Epithelial cell of prostate (primary cell): ENCODE results near the gene SV2C.
"Not testable (repeated sequence)": the region's sequence is repeated elsewhere in the genome, so short reads cannot be mapped to it uniquely, and the experiment has no call there.

Experiments
- DNase-seq: peaks from one replicate; pipeline ENCODE4 v3.0.0-alpha.2; 2011; ENCODE audit warnings: low read depth, low spot score
- H3K27ac ChIP-seq: fragments of 450-650 bp; 2 replicates; pipeline ENCODE4 v1.5.1; 2017; ENCODE audit warnings: mild to moderate bottlenecking

Gene SV2C, protein sequence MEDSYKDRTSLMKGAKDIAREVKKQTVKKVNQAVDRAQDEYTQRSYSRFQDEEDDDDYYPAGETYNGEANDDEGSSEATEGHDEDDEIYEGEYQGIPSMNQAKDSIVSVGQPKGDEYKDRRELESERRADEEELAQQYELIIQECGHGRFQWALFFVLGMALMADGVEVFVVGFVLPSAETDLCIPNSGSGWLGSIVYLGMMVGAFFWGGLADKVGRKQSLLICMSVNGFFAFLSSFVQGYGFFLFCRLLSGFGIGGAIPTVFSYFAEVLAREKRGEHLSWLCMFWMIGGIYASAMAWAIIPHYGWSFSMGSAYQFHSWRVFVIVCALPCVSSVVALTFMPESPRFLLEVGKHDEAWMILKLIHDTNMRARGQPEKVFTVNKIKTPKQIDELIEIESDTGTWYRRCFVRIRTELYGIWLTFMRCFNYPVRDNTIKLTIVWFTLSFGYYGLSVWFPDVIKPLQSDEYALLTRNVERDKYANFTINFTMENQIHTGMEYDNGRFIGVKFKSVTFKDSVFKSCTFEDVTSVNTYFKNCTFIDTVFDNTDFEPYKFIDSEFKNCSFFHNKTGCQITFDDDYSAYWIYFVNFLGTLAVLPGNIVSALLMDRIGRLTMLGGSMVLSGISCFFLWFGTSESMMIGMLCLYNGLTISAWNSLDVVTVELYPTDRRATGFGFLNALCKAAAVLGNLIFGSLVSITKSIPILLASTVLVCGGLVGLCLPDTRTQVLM

DNA sequence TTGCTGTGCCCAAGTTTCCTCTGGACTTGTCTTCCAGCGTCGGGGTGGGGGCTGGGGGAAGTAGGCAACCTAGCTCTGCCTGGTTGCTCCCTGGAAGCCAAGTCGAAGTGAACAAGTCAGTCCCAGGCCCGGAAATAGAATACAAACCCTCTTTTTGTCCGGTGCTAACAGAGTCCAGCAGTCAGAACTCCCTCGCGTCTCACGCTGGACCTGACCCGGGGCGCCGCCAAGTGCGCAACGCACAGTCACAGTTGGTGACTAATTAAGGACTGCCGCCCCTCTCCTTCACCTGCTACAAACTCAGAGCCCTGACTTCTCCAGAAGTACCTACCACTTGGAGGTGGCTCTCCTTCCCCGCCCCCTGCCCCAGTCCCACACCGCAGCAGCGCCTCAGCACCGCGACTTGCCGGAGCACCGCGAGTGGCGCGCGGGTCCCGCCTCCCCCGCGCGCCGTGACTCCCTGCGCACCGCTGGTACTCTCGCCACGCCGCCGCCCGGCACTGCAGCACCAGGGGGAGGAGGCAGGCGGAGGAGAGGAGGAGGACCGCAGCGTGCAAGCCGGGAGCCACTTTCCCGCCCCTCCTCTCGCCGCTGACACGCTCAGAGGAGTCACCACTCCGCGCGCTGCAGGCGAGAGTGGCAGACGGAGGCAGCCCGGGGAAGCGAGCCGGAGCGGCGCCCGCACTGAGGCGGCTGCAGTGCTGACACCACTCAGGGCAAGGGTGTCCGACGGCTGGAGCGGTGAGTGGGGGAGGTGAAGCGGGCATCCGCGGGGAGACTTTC, at the start of gene SV2C:
Gene SV2C (plus strand): TSS at position 612 of the 783 bp plus-strand sequence. CDS start 48,368 bp downstream, outside the sequence.
- no peak for DNase-seq
- no peak within 1 kb of the TSS for H3K27ac ChIP-seq

DNA sequence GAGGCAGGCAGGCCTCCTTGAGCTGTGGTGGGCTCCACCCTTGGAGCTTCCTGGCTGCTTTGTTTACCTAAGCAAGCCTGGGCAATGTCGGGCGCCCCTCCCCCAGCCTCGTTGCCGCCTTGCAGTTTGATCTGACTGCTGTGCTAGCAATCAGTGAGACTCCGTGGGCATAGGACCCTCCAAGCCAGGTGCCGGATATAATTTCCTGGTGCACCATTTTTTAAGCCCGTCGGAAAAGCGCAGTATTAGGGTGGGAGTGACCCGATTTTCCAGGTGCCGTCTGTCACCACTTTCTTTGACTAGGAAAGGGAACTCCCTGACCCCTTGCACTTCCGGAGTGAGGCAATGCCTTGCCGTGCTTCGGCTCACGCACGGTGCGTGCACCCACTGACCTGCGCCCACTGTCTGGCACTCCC, 45.4 kb upstream of the SV2C start:
- not testable (repeated sequence) for DNase-seq, H3K27ac ChIP-seq

DNA sequence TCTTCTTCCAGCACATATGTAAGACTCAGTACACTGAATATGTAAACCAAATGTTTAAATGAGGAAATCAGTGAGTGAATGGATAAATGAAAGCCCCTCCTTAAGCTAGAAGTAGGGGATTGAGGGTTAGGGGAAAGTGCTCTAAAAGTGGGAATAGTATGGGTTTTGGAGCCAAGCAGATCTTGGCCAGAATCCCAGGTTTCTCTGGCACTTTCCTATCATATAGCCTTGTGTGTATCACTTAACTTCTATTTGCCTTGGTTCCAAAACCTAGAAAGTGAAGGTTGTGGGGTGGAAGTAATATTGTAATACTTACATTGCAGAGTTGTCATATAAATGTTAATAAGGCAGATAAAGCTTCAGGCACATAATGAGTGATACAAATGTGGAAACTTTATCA, 45.0 kb upstream of the SV2C start:
- no peak overlapping the region for H3K27ac ChIP-seq
- DNase-seq: no peak

DNA sequence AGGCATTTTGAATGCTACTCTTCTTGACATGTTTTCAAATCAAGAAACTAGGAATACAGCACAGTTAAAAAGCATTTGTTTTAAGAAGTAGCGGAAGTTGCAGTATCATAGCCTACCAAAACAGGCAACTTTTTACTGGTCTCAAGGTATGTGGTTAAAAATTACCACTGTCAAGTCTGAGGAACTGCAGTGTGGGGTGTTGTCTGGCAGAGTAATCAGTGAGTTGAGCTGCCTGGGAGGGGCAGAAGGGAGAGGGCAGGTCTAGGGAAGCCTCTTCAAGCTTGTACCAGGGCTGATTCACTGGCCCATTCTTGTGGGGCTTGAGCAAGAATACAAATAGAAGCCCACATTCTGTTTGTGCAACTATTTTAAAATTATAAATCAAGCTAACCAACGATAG, 42.4 kb upstream of the SV2C start:
- DNase-seq: no peak

DNA sequence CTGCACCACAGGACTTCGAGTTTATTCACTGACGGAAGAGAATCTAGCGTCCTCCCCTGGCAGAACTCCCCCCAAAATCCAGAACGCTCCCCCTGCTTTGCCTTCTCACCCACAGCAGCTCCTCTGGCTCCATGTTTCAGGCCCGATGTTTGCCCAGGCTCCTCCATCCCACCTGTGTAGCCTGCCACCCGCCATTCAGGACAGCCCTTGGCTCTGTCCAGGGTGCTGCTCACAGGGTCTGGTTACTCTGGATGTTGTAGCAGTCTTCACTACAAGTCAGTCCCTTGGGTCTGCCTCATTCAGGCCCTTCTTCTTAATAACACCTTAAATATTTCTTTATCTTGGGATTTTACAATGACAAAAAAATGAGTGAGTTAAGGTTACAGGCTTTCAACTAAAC, 41.3 kb upstream of the SV2C start:
- DNase-seq: no peak

More for the DNA sequence above, 42.4 kb upstream of the SV2C start:
- H3K27ac ChIP-seq: no peak overlapping the region

DNA sequence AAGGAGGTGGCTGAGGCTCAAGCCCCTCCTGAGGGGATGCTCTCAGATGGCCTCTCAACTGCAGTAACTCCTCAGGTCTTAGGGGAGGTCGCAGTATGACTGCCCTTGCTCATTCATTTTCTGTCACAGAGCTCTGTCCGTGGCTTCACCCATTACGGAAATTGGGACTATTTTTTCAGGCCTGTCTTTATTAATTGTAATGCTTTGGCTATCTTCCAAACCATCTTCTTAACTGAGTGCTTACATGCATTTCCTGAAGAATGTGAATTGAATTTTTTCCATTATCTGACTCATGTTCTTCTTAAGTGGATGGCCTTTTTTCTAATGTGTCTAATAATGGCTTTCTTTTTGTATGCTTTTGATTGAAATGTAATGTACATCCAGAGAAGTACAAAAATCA, 36.4 kb upstream of the SV2C start:
- DNase-seq: no peak
- H3K27ac ChIP-seq: no peak overlapping the region

More for the DNA sequence above, 41.3 kb upstream of the SV2C start:
- H3K27ac ChIP-seq: no peak overlapping the region

DNA sequence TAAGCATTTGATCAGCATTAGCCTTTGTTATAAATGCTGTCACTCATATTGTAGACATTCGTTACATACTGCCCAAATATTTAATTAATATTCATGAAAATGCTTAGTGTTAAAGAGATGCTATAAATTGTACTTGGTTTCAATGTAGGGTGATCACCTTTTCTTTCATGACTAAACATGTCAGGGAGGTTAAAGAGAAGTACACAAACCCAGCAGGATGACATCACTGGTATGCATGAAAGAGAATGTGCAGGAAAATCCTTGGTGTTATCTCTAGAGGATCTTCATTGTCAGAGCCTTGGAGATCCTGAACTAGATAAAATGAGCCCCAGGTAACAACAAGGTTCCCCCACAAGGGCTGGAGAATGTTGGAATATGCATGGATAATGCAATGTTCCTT, 33.0 kb upstream of the SV2C start:
- no peak overlapping the region for H3K27ac ChIP-seq
- DNase-seq: peak; percentile 3

DNA sequence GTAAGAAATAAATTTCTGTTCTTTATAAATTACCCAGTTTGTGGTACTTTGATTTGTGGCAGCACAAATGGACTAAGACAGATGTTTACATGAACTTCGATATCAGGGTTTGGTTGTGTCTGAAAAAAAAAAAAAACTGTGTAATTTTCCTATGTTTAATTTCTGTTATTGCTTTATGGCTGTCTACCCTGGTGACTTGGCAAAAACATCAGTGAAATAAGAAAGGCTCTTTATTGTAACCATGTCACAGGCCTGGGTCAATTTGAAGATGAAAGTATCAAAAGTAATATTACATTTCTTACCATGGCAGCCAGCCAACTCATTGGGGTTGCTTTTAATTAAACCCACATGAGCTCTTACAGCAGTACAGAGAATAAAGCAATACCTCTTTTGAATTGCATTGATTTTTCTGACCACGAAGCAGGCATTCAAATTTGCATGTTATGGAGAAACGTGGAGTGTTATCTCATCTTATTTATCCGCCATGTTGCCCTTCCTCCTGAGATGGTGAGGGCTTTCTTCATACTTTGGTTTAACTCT, 20.6 kb upstream of the SV2C start:
- DNase-seq: no peak
- H3K27ac ChIP-seq: no peak overlapping the region

DNA sequence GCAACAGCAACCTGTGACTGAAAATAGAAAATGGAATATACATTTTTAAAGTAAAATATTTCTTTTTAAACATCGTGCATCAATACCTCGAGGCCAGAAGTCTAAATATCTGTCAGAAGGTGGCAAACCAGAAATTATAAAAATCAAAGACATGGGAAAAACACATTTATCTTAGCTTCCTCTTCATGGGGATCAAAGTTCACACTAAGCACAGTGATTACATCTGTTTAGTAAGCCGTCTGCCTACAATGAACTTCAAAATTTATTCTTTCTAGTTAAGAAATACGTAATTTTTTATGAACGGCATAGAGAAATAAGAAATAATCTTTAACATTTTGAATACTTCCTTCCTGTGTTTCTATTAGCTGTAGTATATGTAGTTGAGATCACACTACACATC, 17.9 kb upstream of the SV2C start:
- no peak overlapping the region for H3K27ac ChIP-seq
- DNase-seq: no peak

DNA sequence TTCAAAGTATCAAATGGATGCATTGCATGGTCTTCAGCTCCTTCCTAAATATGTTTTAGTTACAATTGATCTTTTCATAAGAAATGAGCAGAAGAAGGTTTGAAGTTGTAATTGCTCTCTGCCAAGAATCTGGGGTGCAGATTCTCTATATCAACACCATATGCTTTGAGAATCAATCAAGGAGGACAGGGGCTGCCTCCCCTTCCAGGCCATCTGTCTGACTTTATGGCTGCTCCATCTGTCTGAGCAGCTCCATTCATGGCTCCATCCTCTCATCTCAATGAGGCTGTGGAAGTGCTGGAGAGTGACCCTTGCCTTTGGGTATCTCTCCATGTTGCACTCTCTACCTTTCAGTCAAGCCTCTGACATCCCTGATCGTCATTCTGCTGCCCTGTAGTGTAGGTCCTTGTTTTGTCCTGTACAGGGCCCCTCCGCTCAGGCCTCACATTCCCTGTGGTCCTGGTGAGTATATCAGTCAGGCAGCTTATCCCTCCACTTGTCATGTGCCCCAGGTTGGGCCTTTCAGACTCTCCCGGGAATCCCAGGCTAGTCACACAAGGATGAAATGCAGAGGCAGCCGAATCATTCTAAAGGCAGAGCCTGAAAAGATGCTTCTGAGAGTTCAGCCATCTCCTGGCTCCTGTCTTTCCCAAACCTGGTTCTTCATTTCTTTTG, 14.0 kb upstream of the SV2C start:
- no peak overlapping the region for H3K27ac ChIP-seq
- no peak for DNase-seq

DNA sequence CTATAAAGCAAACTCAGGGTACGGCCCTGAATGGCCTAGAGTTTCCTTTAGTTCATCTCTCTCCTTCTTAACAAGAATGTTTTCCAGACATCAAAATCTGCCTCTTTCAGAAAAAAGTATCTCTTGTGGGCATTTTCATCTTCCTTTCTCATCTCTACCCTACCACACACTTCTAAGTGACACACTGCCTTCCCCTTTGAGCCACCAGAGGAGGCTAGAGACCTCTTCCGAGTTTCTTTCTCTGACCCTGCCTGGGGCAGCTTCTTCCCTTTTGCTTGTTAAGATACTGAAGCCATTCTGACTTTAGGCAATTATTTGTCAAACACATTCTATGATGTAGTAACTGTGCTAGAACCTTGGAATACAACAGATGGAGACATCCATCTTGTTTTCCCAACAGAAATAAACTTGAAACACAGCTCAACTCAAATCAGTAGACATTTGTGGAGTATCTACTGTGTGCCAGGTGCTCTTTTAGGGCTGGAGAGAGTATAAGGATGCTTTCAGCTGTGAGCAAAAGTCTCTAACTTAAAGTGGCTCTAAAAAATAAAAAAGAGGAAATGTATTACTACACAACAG, 8.6 kb upstream of the SV2C start:
- no peak overlapping the region for H3K27ac ChIP-seq
- no peak for DNase-seq

DNA sequence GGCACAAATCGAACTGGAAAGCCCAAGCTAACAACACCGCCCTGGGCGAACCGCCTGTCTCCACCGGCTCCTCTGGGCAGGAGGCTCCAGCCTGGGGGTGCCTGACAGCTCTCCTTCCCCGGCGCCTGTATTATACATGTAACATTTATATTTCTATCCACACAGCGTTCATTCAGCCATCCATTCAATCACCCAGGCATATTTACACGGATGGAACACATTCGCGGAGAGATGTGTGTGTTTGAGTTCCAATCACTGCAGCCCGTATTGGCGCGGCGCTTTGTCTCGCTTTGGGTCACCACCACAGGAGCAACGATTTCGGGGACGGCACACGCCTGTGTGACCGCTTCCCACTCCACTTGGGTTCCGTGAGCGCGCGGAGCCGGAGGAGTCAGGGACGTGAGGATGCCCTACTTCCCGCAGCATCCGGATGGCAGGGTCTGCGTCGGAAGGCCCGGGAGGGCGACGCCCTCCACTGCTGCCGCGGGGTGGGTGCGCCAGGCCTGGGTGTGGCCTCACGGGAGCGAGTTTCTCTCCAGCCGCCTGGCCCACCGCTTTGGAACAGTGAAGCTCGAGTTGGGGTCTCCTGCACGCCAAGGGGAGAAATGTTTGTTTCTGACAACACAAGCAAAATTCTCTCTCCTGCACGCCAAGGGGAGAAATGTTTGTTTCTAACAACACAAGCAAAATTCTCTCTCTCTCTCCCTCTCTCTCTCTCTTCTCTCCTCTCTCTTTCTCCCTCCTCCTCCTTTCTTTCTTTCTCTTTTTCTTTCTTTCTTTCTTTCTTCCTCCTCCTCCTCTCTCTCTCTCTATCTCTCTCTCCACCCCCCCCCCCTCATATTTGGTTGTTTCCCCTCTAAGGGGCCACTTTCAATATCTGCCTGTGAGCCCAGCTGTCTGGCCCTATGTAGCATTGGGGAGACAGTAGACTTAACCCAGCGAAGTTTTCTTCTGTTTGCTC, 1.1 kb upstream of the SV2C start:
- H3K27ac ChIP-seq: no peak overlapping the region
- DNase-seq: no peak

DNA sequence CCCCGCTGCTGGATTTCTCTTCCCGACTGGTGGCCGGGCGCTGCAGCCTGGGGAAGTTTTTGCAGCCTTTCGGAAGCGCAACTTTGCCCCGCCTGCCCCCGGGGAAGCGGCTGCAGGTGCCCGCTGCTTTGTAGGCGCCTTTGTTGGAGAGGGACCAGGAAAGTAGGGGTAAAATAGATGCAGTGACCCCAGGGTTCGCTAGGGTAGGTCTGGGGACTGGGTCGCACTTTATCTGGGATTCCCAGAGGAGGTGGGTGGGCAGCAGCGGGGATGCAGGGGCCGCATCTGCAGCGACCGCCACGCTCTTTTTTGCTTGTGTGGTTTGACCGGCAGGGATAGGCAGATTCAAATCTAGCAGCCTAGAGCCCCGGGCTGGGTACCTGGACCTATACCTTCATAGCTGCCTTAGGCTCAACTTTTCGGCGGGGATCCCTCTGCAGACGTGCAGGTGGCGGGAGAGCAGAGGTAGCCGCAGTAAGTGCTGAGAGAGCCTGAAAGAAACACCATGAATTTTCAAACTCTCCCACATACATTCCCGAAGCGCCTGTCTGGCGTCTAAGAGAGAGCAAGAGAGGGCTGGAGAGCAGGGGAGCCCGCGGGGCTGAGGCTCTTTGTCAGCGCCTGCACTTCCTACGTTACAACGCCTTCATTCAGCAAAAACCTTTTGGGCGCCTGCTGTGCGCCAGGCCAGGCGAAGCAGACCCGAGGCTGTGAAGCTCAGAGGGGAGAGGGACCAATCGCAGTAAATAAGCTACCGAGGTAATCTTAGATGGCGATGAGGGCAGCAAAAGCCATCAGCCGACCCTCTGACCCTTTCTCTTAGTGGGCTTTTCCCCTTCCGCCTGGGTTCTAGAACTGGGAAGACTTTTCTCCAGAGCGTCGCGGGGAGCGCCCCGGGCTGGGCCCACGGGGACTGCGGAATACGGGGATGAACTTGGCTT, 642 bp downstream of the SV2C start:
- DNase-seq: no peak

DNA sequence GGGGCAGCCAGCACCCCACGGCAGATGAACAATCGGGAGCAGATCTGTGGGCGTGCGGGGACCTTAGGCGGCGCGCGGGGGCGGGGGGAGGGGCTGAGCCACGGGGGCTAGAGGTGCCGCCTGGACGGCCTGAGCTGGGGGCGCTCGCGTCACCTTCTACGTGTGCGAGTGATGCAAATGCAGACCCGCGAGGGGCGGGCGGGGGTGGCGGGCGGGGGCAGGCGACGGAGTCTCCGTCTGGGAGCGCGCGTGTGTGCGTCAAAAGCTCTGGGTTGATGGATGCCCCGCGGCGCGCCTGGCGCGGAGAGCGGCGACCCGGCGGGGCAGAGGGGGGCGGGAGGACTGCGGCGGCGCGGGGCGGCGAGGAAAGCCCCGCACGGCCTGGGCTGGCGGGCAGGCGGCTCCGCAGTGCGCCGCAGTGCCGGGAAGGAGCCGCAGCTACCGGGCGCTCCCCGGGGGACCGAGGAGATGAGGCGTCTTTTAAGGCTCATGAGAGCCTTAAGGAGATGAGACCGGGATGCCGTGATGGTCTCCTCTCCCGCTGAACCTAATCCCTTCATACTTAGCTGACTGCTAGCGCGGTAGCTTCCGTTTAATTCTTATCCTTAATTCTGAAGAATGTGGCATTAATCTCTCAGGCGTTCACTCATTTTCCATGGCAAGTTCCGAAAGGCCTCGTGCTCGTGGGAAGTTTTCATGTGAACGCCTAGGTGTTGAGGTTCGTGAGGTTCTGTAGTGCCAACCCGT, 1.5 kb downstream of the SV2C start:
- no peak for DNase-seq
- no peak overlapping the region for H3K27ac ChIP-seq

More for the DNA sequence above, 642 bp downstream of the SV2C start:
- H3K27ac ChIP-seq: no peak overlapping the region

DNA sequence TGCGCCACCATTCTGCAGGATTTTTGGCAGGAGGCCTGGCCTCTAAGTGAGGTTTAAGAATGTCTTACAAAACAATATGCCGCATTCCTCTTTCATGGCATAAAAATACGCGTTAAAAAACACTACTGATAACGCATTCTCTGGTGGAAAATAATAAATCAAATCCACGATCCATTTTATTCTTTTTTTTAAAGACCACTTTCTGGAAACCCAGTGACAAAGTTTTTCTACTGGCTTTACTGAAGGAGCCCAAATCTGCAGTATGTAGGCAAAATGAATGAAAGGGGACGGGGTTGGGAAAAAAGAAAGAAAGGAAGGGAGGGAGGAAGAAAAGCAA, 2.0 kb downstream of the SV2C start:
- H3K27ac ChIP-seq: no peak overlapping the region
- no peak for DNase-seq

DNA sequence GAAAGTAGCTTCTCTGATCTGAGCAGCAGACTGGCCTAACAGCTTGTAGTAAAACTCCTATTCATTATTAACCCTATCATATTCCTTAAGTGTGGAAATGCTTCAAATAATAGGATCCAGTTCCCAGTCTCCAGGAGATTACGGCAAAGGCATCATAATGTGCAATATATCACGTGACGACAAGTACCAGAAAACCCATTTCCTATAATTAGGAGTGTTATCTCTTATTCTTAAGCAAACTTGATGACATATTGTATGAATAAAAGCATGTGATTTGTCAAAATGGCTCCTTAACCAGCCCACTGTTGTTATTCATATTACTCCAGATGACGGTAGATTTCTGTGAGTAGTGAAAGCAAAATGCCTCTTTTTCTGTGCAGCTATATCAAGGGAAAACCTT, 2.9 kb downstream of the SV2C start:
- no peak overlapping the region for H3K27ac ChIP-seq
- DNase-seq: no peak

DNA sequence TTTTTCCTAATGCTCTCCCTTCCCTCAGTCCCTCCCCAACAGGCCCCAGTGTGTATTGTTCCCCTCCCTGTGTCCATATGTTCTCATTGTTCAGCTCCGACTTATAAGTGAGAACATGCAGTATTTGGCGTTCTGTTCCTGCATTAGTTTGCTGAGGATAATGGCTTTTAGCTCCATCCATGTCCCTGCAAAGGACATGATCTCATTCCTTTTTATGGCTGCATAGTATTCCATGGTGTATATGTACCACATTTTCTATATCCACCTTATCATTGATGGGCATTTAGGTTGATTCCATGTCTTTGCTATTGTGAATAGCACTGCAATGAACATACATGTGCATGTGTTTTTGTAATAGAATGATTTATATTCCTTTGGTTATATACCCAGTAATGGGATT, 6.0 kb downstream of the SV2C start:
- DNase-seq, H3K27ac ChIP-seq: not testable (repeated sequence)
